Adrenal gland (tissue), 5 donors: ENCODE results near the gene KPNA3.

Experiments
- CTCF ChIP-seq, 6 experiments: fragments of 450-650 bp in 4 of 6; fragments of 200-600 bp in 2 of 6; sonication (generic) in 1 of 6; IDR thresholded peaks; 1 replicate in 5 of 6; 2 replicates in 1 of 6; pipeline versions ENCODE4 v1.5.1 to v1.8.0; 2016 to 2021; ENCODE audit warnings: antibody characterized with exemption in 6 of 6, mild to moderate bottlenecking in 2 of 6, moderate library complexity in 1 of 6
- POLR2A ChIP-seq, 2 donors: fragments of 450-650 bp; IDR thresholded peaks; one replicate each; pipeline ENCODE4 v1.6.1; 2017; ENCODE audit warnings: antibody characterized with exemption in 2 of 2, mild to moderate bottlenecking in 2 of 2, moderate library complexity in 1 of 2
- donor health status: DM: no; HTN: no; CAD: no.

- TF ChIP-seq POLR2A (IDR thresholded peaks at IDR 0.05) (no peak), CTCF (IDR thresholded peaks at IDR 0.05) (no peak)
Observed at GRCh38 chr13:49830721-49831120, 38.2 kb upstream of the KPNA3 start.
